LHCN-M2 (cell line): ENCODE measurements around the gene PAOX. TPM values are rescaled to one million over a fixed set of nuclear protein-coding genes. Genes with fewer than 3 reads are reported as not detected.
A peak's percentile ranks its signal among the peaks of the same experiment; 100 is the strongest.
"Not testable (repeated sequence)": the region's sequence is repeated elsewhere in the genome, so short reads cannot be mapped to it uniquely, and the experiment has no call there.

ENCODE experiments used
- DNase-seq: peaks from one replicate; pipeline ENCODE4 v3.0.0-alpha.2; 2012; ENCODE audit warnings: low read depth
- total RNA-seq: library from RNA; depleted of rRNA; stranded (reverse); fragments of >200 nt; gene quantifications from 2 replicates; pipeline ENCODE4 v1.2.3, GENCODE V29; 2014

The PAOX gene
- total RNA-seq, 1 experiment from 2014 or later: 3.3 TPM

DNA sequence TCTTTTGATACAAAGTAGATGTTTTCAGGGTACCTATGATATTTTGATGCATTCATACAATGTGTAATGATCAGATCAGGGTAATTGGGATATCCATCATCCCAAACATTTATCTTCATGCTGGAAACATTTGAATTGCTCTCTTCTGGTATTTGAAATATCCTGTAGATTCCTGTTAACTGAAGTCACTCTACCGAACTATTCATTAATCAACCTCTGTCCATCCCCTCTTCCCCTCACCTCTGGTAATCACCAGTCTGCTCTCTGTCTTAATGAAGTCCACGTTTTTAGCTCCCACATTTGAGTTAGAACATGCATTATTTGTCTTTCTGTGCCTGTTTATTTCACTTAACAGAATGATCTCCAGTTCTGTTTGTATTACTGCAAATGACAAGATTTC is 26.2 kb downstream of the PAOX start:
- no peak for DNase-seq

DNA sequence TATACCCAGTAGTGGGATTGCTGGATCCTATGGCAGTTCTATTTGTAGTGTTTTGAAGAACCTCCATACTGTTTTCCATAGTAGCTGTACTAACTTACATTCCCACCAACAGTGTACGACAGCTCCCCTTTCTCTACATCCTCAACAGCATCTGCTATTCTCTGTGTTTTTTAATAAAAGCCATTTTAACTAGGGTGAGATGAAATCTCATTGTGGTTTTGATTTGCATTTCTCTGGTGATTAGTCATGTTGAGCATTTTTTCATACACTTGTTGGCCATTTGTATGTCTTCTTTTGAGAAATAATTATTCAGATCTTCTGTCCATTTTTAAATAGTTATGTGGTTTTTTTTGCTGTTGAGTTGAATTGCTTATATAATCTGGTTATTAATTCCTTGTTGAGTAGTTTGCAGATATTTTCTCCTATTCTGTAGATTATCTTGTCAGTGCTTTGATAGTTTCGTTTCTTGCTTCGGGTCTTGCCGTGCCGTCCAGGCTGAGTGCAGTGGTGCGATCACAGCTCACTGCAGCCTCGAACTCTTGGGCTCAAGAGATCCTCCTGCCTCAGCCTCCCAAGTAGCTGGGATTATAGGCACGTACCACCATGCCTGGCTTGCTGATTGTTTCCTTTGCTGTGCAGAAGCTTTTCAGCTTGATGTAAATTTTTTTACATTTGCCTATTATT is 26.9 kb downstream of the PAOX start:
- peak; percentile 56 for DNase-seq

- DNase-seq: no peak
Measured at GRCh38 chr10:133411523-133412380, 32.7 kb downstream of the PAOX start.

- DNase-seq: no peak
Measured at GRCh38 chr10:133412381-133412711, 33.3 kb downstream of the PAOX start.

- DNase-seq: not testable (repeated sequence)
Measured at GRCh38 chr10:133414401-133414800, 35.3 kb downstream of the PAOX start.

DNA sequence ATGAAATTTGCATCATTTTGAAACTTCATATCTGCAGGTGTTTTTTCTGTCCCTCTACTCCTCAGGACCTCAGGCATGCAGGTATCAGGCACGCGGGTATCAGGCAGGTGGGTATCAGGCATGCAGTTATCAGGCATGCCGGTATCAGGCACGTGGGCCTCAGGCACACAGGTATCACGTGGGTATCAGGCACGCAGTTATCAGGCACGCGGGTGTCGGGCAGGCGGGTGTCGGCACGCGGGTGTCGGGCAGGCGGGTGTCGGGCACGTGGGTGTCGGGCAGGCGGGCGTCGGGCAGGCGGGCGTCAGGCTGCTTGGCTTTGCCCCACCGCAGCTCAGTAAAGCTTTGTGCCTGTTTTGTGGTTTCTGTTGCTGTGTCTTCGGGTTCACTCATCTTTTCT is 36.7 kb downstream of the PAOX start:
- no peak for DNase-seq

- no peak for DNase-seq
Measured at GRCh38 chr10:133418289-133418993, 39.4 kb downstream of the PAOX start.

DNA sequence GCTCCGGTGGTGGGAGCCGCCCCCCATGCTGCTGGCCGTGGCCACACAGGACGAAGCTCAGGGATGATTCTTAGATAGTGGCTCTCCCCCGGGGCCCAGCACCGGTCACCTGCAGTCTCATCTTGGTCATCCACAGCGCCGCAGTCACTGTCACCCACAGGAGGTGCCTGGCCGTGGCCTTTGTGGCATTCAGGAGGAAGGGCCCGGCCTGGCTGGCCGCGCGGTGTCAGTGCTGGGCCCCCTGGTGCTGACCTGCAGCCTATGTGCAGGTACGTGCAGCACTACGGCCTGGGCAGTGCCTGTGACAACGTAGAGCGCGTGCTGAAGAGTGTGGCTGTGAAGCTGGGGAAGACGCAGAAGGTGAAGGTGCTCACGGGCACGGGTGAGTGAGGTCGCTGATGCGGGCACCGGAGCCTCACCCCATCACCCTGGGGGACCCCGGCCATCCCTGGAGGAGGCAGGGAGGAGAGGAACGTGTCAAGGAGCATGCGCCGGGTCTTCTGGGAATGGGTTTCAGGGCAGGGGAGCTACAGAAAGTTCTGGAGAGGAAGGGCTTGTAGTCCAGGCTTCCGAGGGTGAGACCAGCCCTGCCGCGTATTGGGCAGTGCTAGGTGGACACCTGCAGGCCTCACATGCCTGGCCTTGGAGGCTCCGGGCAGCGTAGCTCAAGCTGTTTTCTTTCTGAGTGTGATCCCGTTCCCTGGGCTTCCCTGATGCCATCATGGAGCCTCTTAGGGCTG is 40.3 kb downstream of the PAOX start:
- no peak for DNase-seq

DNA sequence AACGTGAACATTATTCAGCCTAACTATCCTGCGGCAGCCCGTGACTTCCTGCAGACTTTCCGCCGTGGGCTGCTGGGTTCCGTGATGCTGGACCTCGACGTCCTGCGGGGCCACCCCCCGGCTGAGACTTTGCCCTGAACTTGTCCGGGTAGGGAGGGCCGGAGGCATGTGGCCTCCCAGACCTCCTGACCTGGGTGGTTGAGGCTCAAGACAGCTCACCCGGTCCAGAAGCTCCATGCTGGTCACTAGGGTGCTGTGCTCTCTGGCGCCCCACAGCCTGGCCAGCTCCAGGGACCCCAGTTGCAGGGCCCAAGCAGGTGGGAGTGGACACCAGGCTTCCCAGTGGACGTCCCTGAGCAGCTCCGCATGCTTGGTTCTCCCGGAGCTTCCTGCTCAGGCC is 41.0 kb downstream of the PAOX start:
- no peak for DNase-seq

GRCh38 chr10:133420579-133420978 is 41.5 kb downstream of the PAOX start:
- DNase-seq: no peak

DNA sequence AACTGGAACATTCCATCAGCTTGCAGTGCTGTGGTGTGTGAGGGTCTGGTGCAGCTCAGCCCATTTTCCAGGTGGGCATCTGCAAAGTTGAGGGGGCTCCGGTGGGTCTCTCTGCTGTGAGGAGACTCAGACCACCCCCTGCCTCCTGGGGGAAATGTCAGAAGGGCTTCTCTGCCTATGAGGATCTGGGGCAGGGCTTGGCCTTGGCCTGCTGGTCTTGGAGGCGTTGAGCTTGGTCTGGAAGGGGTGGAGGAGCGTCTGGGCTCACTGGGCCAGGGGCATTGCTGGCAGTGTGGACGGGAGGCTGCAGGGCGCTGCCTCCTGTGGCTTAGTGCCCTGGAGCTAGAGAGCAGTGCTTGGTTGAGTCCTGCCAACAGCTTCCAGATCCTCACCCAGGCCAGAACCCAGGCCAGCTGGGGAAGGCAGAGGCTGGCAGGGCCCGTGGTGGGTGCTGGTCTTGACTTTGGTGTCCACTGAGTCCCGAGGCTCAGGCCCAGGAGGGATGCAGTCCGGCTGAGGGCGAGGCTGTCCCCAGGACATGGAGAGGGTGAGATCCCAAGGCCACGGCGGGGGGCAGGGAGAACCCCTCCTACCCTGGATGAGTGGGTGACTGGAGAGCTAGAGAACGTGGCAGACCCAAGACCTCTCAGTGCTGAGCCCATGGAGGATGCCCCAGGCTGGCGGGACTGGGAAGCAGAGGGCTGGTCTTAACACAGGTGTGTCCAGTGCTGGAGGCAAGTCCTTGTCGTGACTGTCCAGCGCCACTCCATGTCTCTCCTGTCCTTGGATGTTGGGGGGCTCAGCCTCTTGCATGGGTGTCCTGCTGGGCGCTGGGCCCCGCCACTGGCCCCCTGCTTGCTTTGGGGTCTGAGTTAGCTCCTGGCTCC is 42.5 kb downstream of the PAOX start:
- no peak for DNase-seq

- DNase-seq: no peak
Measured at GRCh38 chr10:133422223-133422806, 43.3 kb downstream of the PAOX start.

GRCh38 chr10:133422807-133423771 is 44.0 kb downstream of the PAOX start:
- DNase-seq: no peak

DNA sequence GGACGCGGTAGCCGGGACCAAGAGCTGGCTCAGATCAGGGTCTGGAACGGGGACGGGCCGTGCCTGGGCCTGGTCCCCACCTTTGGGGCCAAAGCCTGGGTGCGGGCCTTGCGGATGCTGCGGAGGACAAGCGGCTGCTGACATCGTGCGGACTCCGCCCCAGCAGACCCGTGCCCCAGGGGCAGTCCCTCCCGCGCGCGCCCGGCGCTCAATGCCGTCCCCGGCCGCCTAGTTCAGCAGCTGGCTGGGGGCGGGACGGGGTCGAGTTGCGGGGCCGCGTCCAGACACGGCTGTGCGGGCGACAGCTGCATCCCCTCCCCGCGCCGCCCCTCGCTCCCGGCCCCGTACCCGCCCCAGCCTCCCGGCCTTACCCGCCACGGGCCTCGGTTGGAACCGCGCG is 45.0 kb downstream of the PAOX start:
- not testable (repeated sequence) for DNase-seq

- not testable (repeated sequence) for DNase-seq
Measured at GRCh38 chr10:133424601-133425000, 45.5 kb downstream of the PAOX start, which contains the start of gene SPRN. Gene SPRN, minus strand, starts transcription at chr10:133424625. Its CDS starts 944 bp downstream, at chr10:133423681.

GRCh38 chr10:133429571-133429970 is 50.5 kb downstream of the PAOX start:
- DNase-seq: not testable (repeated sequence)

DNA sequence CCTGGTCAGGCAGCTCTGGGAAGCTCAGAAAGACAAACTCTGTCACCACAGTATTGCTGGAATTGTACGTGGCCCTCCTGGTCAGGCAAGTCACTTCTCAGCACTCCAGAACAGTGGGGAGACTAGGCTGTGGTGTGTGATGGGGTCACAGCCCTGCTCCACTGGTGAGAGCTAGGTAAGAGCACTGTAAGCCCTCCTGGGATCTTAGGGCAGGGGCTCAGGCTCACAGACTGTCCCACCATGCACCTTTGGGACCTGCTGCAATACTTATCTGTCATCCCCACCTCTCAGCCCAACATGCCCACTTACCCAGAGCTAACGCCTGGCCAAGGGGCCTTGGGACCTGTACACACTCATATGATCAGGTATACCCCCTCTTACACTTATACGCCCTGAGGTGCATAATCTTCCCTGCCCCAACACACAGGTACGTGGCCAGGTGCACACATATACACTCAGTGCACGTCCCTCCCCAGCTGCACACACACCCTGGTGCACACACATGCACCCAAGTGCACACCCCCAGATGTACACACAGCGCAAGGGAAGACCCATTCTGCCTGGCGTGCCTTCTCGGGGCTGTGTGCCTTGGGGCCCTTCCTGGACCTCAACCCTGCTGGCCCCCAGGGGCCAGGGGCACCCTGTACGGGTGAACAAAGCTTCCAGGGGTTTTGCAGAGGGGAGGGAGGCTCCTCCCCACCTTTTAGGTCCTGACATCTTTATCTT is 53.0 kb downstream of the PAOX start:
- not testable (repeated sequence) for DNase-seq

GRCh38 chr10:133432789-133433188 is 53.7 kb downstream of the PAOX start:
- DNase-seq: not testable (repeated sequence)
